GM18873 (cell line): ENCODE results near the gene BAHCC1.
"Not testable (repeated sequence)": the region's sequence is repeated elsewhere in the genome, so short reads cannot be mapped to it uniquely, and the experiment has no call there.

Experiments used
- ATAC-seq: cut with Tn5 transposase; IDR thresholded peaks from one replicate; pipeline ENCODE4 v1.9.1; 2021; ENCODE audit warnings: mild to moderate bottlenecking, moderate library complexity, moderate number of reproducible peaks; ENCODE audit not compliant: unreplicated experiment, low FRiP score

BAHCC1 gene

GRCh38 chr17:81394921-81395599 lies at the start of gene BAHCC1:
TSS of gene BAHCC1 (plus strand) at chr17:81395457. CDS start at chr17:81399740, 4,283 bp downstream.
- ATAC-seq: no peak

GRCh38 chr17:81346090-81346907 lies 49.0 kb upstream of the BAHCC1 start:
- ATAC-seq: peak; percentile 40

- ATAC-seq: no peak
Measured at GRCh38 chr17:81346908-81347349, 48.3 kb upstream of the BAHCC1 start.

GRCh38 chr17:81347437-81347836 lies 47.8 kb upstream of the BAHCC1 start:
- no peak for ATAC-seq

- no peak for ATAC-seq
Measured at GRCh38 chr17:81348097-81349055, 46.9 kb upstream of the BAHCC1 start.

GRCh38 chr17:81349397-81350319 lies 45.6 kb upstream of the BAHCC1 start:
- no peak for ATAC-seq

- ATAC-seq: no peak
Measured at GRCh38 chr17:81350320-81350890, 44.9 kb upstream of the BAHCC1 start.

GRCh38 chr17:81351329-81352052 lies 43.8 kb upstream of the BAHCC1 start:
- not testable (repeated sequence) for ATAC-seq

- not testable (repeated sequence) for ATAC-seq
Measured at GRCh38 chr17:81352056-81352455, 43.2 kb upstream of the BAHCC1 start.

GRCh38 chr17:81354252-81354953 lies 40.9 kb upstream of the BAHCC1 start:
- no peak for ATAC-seq

- ATAC-seq: no peak
Measured at GRCh38 chr17:81354954-81355347, 40.3 kb upstream of the BAHCC1 start.

- no peak for ATAC-seq
Measured at GRCh38 chr17:81359218-81359617, 36.0 kb upstream of the BAHCC1 start.

- not testable (repeated sequence) for ATAC-seq
Measured at GRCh38 chr17:81362001-81362400, 33.3 kb upstream of the BAHCC1 start.

GRCh38 chr17:81364278-81365147 lies 30.7 kb upstream of the BAHCC1 start:
- ATAC-seq: no peak

GRCh38 chr17:81365148-81365600 lies 30.1 kb upstream of the BAHCC1 start:
- ATAC-seq: no peak

- ATAC-seq: no peak
Measured at GRCh38 chr17:81365601-81366585, 29.4 kb upstream of the BAHCC1 start.
